Trophoblast cell (in vitro differentiated cells and primary cell): ENCODE measurements around the gene CFAP97.

Source experiments
- DNase-seq, 2 donors: peaks; one replicate each; pipeline ENCODE4 v3.0.0-alpha.2; 2016
- H2AFZ ChIP-seq: 2 replicates; pipeline ENCODE4 v1.6.1; 2013; ENCODE audit warnings: low read length, moderate library complexity, mild to moderate bottlenecking; ENCODE audit not compliant: insufficient read depth, poor library complexity
- H2AK5ac ChIP-seq: 2 replicates; pipeline ENCODE4 v1.6.1; 2013; ENCODE audit warnings: mild to moderate bottlenecking, low read length
- H2BK120ac ChIP-seq: 2 replicates; pipeline ENCODE4 v1.6.1; 2013; ENCODE audit warnings: low read length, mild to moderate bottlenecking, moderate library complexity; ENCODE audit not compliant: insufficient read depth, poor library complexity
- H2BK12ac ChIP-seq: 2 replicates; pipeline ENCODE4 v1.6.1; 2013; ENCODE audit warnings: mild to moderate bottlenecking, low read length, moderate library complexity
- H2BK5ac ChIP-seq: 2 replicates; pipeline ENCODE4 v1.6.1; 2013; ENCODE audit warnings: low read length, low read depth, moderate library complexity, mild to moderate bottlenecking; ENCODE audit not compliant: poor library complexity
- H3K14ac ChIP-seq: 2 replicates; pipeline ENCODE4 v1.6.1; 2013; ENCODE audit warnings: mild to moderate bottlenecking, low read length
- H3K18ac ChIP-seq: 2 replicates; pipeline ENCODE4 v1.6.1; 2013; ENCODE audit warnings: mild to moderate bottlenecking, low read length
- H3K23ac ChIP-seq: 2 replicates; pipeline ENCODE4 v1.6.1; 2013; ENCODE audit warnings: low read length
- H3K27ac ChIP-seq: 2 replicates; pipeline ENCODE4 v1.5.1; 2013; ENCODE audit warnings: low read depth, mild to moderate bottlenecking, inconsistent platforms, low read length, moderate library complexity
- H3K27me3 ChIP-seq: 2 replicates; pipeline ENCODE4 v1.6.1; 2013; ENCODE audit warnings: inconsistent platforms, mild to moderate bottlenecking, low read length, moderate library complexity; ENCODE audit not compliant: insufficient read depth
- H3K36me3 ChIP-seq, 2 experiments: 1 replicate in 1 of 2; 2 replicates in 1 of 2; pipeline ENCODE4 v1.6.1; 2013; ENCODE audit warnings: low read length in 2 of 2, mild to moderate bottlenecking in 2 of 2, moderate library complexity in 1 of 2; ENCODE audit not compliant: insufficient read depth in 2 of 2, control insufficient read depth in 1 of 2
- H3K4ac ChIP-seq: 2 replicates; pipeline ENCODE4 v1.6.1; 2013; ENCODE audit warnings: low read depth, mild to moderate bottlenecking, low read length, moderate library complexity
- H3K4me1 ChIP-seq, 2 experiments: 1 replicate in 1 of 2; 2 replicates in 1 of 2; pipeline ENCODE4 v1.6.1; 2013; ENCODE audit warnings: low read length in 2 of 2, mild to moderate bottlenecking in 2 of 2, moderate library complexity in 1 of 2; ENCODE audit not compliant: insufficient read depth in 2 of 2, control insufficient read depth in 1 of 2
- H3K4me2 ChIP-seq: 2 replicates; pipeline ENCODE4 v1.6.1; 2013; ENCODE audit warnings: inconsistent platforms, mild to moderate bottlenecking, low read length, moderate library complexity
- H3K4me3 ChIP-seq: 2 replicates; pipeline ENCODE4 v1.5.1; 2013; ENCODE audit warnings: mild to moderate bottlenecking, low read depth, low read length, inconsistent platforms
- H3K79me1 ChIP-seq: one replicate; pipeline ENCODE4 v1.6.1; 2013; ENCODE audit warnings: low read length
- H3K79me2 ChIP-seq: 2 replicates; pipeline ENCODE4 v1.6.1; 2013; ENCODE audit warnings: low read length, mild to moderate bottlenecking; ENCODE audit not compliant: control insufficient read depth, insufficient read depth, poor library complexity
- H3K9ac ChIP-seq: 2 replicates; pipeline ENCODE4 v1.6.1; 2013; ENCODE audit warnings: mild to moderate bottlenecking, low read length
- H3K9me3 ChIP-seq: 2 replicates; pipeline ENCODE4 v1.6.1; 2013; ENCODE audit warnings: low read depth, mild to moderate bottlenecking, control low read depth, inconsistent platforms, low read length; ENCODE audit not compliant: insufficient read depth
- H4K12ac ChIP-seq: 2 replicates; pipeline ENCODE4 v1.6.1; 2013; ENCODE audit warnings: low read depth, mild to moderate bottlenecking, low read length, moderate library complexity
- H4K8ac ChIP-seq: 2 replicates; pipeline ENCODE4 v1.6.1; 2013; ENCODE audit warnings: low read depth, mild to moderate bottlenecking, low read length, moderate library complexity
- H4K91ac ChIP-seq: one replicate; pipeline ENCODE4 v1.6.1; 2013; ENCODE audit warnings: low read depth, mild to moderate bottlenecking, low read length, moderate library complexity
- WGBS: extraction: QIAGEN DNeasy Blood & Tissue Kit; methylation state at CpG from one replicate; pipeline ENCODE4 v1.1.7; 2013; ENCODE audit warnings: missing lambda C conversion rate; ENCODE audit not compliant: insufficient read length, insufficient coverage; ENCODE audit errors: extremely low coverage; 5-methylcytosine and 5-hydroxymethylcytosine counted together

Gene CFAP97

DNA sequence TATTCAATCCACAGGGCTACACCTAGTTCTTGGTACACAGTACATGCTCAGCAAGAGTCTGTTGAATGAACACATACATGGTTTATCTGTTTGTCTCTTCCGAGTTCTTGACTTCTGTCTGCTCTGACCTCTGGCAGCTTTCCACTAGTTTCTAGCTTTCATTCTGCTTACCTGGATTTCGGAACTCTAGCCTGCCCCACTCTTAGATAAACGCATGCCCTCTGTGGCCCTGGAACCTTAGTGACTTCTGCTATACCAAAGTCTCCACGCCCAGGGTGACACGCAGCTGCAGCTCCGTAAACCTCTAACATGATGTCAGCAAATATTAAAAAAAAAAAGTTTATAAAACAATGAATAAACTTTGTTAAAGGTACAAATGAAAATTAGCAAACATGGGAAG is 62.0 kb downstream of the CFAP97 start:
- Histone ChIP-seq H3K14ac (no peak overlapping the region), H4K8ac (no peak overlapping the region), H2BK5ac (no peak overlapping the region), H2AK5ac (no peak overlapping the region), H3K9me3 (no peaks in the 10 kb centered on the region), H3K4me1 (peaks cover 2 to 4% of the 10 kb centered on the region in 2 experiments), H2BK12ac (no peak overlapping the region), H3K18ac (no peak overlapping the region), H3K79me2 (peaks cover 5% of the 10 kb centered on the region), H2AFZ (no peak overlapping the region), H3K4me3 (no peak overlapping the region), H3K9ac (no peak overlapping the region), H2BK120ac (no peak overlapping the region), H3K4me2 (no peak overlapping the region), H3K27ac (no peak overlapping the region), H4K12ac (no peak overlapping the region), H4K91ac (no peak overlapping the region), H3K79me1 (peaks cover 8% of the 10 kb centered on the region), H3K4ac (no peak overlapping the region), H3K23ac (no peak overlapping the region), H3K36me3 (peaks cover 13 to 14% of the 10 kb centered on the region in 2 experiments), H3K27me3 (no peaks in the 10 kb centered on the region)
- no peak for DNase-seq
- no CpG with 5 or more reads among the region's 6 CpGs for WGBS

DNA sequence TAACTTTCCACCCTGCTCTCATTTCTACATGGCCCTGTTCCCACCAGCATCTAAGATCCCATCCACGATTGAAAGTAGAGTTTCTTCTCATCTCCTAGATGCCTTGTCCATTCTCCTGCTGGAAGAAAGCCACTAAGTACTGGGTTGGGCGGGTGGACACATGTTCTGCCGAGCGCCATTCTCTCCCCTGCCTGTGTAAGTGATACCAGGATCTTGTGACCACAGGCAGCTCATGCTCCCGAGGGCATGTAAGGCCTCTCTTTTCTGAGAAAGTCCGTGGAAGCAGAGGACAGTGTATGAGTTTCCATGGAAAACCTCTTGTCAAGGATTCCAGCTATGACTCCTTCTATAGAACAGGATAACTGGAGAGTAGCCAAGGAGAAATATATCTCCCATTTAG is 64.1 kb downstream of the CFAP97 start:
- no peak for DNase-seq

GRCh38 chr4:185138161-185138560 is 65.6 kb downstream of the CFAP97 start:
- no peak for DNase-seq
- Histone ChIP-seq H3K4me2 (no peak overlapping the region), H2BK120ac (no peak overlapping the region), H3K23ac (no peak overlapping the region), H3K27ac (no peak overlapping the region), H2AK5ac (no peak overlapping the region), H3K18ac (no peak overlapping the region), H2BK12ac (no peak overlapping the region), H3K4me1 (no peaks in the 10 kb centered on the region), H4K91ac (no peak overlapping the region), H4K8ac (no peak overlapping the region), H3K14ac (no peak overlapping the region), H3K4ac (no peak overlapping the region), H3K27me3 (no peaks in the 10 kb centered on the region), H3K36me3 (no peaks in the 10 kb centered on the region), H3K4me3 (no peak overlapping the region), H3K79me1 (peaks cover 5% of the 10 kb centered on the region), H2AFZ (no peak overlapping the region), H3K9me3 (no peaks in the 10 kb centered on the region), H3K79me2 (peaks cover 3% of the 10 kb centered on the region), H2BK5ac (no peak overlapping the region), H3K9ac (no peak overlapping the region), H4K12ac (no peak overlapping the region)
- no CpG with 5 or more reads among the region's 10 CpGs for WGBS

More for the DNA sequence above, 64.1 kb downstream of the CFAP97 start:
- H3K4me2 ChIP-seq: no peak overlapping the region
- H3K23ac ChIP-seq: no peak overlapping the region
- no peak overlapping the region for H2AFZ ChIP-seq
- WGBS: no CpG with 5 or more reads among the region's 6 CpGs
- H4K12ac ChIP-seq: no peak overlapping the region
- no peak overlapping the region for H2BK120ac ChIP-seq
- peaks cover 1 to 2% of the 10 kb centered on the region in 2 experiments for H3K36me3 ChIP-seq
- no peaks in the 10 kb centered on the region for H3K27me3 ChIP-seq
- no peak overlapping the region for H3K9ac ChIP-seq
- H2BK12ac ChIP-seq: no peak overlapping the region
- H3K79me1 ChIP-seq: peaks cover 8% of the 10 kb centered on the region
- no peak overlapping the region for H3K4ac ChIP-seq
- no peak overlapping the region for H2BK5ac ChIP-seq
- H3K14ac ChIP-seq: no peak overlapping the region
- peaks cover 5% of the 10 kb centered on the region for H3K79me2 ChIP-seq
- no peak overlapping the region for H3K4me3 ChIP-seq
- H3K27ac ChIP-seq: no peak overlapping the region
- H3K9me3 ChIP-seq: no peaks in the 10 kb centered on the region
- H4K91ac ChIP-seq: no peak overlapping the region
- H4K8ac ChIP-seq: no peak overlapping the region
- H3K18ac ChIP-seq: no peak overlapping the region
- no peak overlapping the region for H2AK5ac ChIP-seq
- peaks cover 2% of the 10 kb centered on the region in 2 experiments for H3K4me1 ChIP-seq

DNA sequence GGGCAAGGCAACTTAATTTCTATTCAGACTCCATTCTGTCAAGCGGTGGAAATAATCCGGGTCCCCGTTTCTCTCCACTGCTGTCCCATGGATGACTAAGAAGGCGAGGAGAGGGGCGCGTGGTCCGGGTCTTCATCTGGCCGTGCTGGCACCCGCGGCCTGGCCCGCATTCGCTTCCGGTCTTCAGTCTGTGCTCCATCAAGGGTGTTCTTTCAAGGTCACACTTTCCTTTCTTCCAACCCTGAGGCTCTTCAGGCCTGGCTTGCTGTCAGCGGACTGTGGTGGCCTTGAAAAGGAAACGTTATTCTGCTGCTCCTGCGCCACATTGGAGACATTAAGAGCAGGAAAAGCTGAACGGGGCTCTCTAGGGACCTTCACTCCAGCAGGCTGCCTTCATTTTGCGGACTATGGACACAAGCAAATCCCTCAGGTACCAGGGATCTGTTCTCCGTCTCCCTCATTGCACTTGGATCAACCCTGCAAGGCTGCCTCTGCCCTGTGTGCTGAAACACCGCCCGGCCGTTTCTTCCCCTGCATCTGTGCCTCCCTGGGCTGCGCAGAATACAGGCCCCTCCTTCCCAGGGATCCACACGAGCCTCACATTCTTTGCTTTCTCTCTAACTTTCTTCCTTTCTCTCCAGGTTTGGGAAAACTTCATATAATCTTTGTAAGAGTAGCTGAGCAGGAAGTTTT is 66.4 kb downstream of the CFAP97 start:
- Histone ChIP-seq H3K14ac (no peak overlapping the region), H3K4me3 (no peak overlapping the region), H2BK120ac (no peak overlapping the region), H3K9ac (no peak overlapping the region), H3K27me3 (no peaks in the 10 kb centered on the region), H4K12ac (no peak overlapping the region), H3K23ac (no peak overlapping the region), H3K4me1 (no peaks in the 10 kb centered on the region), H4K8ac (no peak overlapping the region), H2BK12ac (no peak overlapping the region), H3K79me2 (no peaks in the 10 kb centered on the region), H3K4ac (no peak overlapping the region), H4K91ac (no peak overlapping the region), H3K79me1 (no peaks in the 10 kb centered on the region), H2BK5ac (no peak overlapping the region), H3K36me3 (no peaks in the 10 kb centered on the region), H3K9me3 (no peaks in the 10 kb centered on the region), H2AFZ (no peak overlapping the region), H3K4me2 (no peak overlapping the region), H3K18ac (no peak overlapping the region), H3K27ac (no peak overlapping the region), H2AK5ac (no peak overlapping the region)
- DNase-seq: no peak
- WGBS: no CpG with 5 or more reads among the region's 24 CpGs
